GM21526 (cell line): ENCODE measurements around the gene HCN2.
A peak's percentile ranks its signal among the peaks of the same experiment; 100 is the strongest.

Experiments
- ATAC-seq: cut with Tn5 transposase; IDR thresholded peaks from one replicate; pipeline ENCODE4 v1.9.1; 2021; ENCODE audit warnings: moderate library complexity; ENCODE audit not compliant: unreplicated experiment, low FRiP score

Gene HCN2

GRCh38 chr19:570937-571565, 18.6 kb upstream of the HCN2 start:
- ATAC-seq = no peak

GRCh38 chr19:571566-571974, 18.1 kb upstream of the HCN2 start:
- ATAC-seq = no peak

- ATAC-seq = peak; percentile 68
Observed at GRCh38 chr19:572140-572742, 17.4 kb upstream of the HCN2 start, which contains the start of gene BSG. Gene BSG (plus strand): TSS chr19:572596. CDS start chr19:572635, 39 bp downstream.

DNA sequence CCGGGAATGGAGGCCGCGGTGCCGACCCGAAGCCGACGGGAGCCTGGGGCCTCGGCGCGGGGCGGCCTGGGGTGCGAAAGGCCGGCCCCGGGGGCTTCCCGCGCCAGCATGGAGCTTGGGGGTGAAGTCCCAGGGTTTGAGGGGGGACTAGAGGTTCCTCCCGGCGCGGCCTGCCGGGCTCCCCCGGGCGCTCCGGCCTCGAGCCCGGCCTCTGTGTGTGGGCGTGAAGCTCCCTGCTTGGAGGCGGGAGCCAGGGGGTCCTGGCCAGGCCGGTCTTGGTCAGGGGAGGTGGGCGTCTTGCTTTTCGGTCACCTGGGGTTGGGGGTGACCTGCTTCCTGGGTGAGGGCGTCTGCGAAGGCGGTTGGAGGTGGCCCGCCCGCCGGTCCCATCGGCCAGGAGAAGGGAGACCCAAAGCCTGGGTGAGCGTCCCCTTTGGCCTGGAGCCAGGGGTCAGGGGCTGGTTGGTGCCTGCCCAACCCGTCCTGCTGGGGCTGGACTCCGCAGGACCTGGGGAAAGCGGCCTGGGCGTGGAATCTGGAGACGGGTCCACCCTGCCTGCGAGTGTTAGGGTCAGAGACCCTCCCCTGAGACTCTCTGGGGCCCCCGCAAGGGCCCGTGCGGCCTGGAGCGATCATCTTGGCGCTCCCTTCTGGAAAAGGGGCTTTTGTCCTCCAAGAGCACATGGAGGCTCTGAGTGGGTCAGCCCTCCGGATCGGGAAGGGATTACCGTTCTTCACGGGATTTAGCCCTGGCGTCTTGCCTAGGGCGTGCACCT, 16.8 kb upstream of the HCN2 start:
- peak; percentile 22 for ATAC-seq

DNA sequence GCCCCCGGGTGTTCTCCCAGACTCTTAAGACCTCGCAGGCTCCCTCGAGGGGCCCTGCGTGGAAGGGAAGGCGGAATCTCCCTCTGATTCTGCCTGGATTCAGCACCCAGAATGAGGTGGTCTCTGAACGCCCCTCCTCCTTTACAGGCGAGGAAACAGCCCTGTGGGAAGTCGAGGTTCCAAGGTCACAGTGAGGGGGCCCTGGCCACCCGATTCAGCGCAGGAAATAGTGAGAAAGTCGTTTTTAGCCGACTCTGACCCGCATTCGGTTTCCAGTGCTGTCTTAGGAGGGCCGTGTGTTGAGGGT, 16.2 kb upstream of the HCN2 start:
- no peak for ATAC-seq

DNA sequence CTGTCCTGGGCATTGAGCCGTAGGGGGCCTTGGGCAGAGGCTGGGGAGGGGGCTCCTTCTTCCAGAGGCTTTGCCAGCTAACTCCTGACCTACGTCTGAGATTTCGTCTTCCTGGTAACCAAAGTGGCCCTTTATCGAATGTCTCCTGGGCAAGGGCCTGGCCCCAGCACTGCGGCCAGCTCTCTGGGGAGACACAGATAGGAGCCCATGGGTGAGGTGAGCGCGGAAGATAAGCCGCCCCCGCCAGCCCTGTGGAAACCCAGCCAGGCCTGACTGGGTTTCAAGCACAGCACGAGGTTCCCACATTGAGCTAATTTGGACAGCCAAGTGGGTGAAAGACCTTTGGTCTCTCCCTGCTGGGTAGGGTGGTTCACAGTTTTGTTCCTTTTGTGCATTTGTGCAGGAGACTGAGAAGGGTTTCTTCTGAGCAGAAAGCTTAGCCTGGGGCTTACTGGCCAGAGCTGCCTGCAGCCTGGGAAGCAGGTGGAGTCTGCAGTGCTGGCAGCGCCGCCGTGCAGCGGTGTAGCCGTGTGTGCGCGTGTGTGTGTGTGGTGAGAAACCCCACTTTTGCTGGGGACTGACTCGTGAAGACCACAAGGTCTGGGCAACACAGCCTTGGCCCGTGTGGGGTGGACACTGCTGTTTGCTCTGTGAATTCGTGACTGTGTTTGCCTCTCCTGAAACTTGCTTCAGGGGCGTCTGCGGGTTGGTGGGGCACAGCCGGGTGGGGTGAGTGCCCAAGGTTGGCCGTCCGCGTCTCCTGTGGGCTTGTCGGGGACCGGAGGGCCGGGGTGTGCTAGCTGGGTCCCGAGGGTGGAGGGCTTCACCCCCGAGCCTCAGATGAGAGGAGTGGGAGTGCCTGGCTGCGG, 14.8 kb upstream of the HCN2 start:
- no peak for ATAC-seq

- ATAC-seq = no peak
Observed at GRCh38 chr19:575527-576506, 13.9 kb upstream of the HCN2 start.

DNA sequence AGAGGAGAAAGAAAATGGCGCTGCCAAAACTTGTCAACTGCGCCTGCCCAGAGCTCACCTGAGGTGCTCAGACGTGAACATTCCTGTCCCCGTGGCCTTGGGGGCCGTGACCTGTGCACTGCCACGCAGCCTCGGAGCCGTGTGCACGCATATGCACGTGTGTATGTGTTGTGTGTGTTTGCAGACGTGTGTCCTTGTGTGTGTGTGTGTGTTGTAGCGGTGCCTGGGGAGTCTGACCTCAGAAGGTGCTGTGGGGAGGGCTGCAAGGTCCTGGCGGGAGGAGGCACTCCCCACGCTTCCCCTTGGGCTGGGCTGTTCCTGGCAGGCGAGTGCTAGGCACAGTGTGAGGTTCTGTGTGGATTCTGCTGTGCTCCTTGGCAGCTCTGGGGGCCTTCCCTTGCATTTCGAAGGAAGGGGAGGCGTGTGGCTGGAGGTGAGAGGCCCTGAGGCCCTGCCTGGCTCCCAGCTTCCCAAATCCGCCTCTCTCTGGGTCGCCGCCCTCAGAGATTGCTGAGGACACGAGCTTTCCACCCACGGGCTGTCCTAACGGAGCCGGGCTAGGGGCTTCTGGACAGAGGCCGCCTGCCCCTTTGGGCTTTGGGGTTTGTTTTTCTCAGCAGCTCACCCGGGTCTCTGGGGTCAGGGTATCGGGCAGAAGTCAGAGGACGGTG, 12.8 kb upstream of the HCN2 start:
- no peak for ATAC-seq

GRCh38 chr19:577439-578392, 12.0 kb upstream of the HCN2 start:
- no peak for ATAC-seq

GRCh38 chr19:579111-579841, 10.4 kb upstream of the HCN2 start:
- ATAC-seq = no peak

- no peak for ATAC-seq
Observed at GRCh38 chr19:579842-580155, 9.9 kb upstream of the HCN2 start.

DNA sequence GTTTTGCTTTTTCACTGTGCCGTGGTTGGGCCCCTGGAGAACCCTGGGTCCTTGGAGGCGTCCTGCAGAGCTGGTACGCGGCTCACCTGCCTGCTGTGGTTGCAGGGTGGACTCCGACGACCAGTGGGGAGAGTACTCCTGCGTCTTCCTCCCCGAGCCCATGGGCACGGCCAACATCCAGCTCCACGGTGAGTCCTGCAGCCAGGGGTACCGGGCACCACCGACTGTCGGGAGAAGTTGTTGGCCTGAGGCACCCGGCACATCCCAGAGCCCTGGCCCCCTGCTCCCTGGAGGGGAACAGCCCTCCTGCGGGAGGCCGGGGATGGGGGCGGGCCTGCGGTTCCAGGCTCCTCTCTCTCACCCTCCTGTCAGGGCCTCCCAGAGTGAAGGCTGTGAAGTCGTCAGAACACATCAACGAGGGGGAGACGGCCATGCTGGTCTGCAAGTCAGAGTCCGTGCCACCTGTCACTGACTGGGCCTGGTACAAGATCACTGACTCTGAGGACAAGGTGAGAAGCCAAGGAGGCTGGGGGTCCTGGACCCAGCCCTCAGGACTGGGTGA, 9.3 kb upstream of the HCN2 start:
- no peak for ATAC-seq

GRCh38 chr19:581399-582111, 8.1 kb upstream of the HCN2 start:
- no peak for ATAC-seq

- no peak for ATAC-seq
Observed at GRCh38 chr19:582497-583197, 7.0 kb upstream of the HCN2 start.

DNA sequence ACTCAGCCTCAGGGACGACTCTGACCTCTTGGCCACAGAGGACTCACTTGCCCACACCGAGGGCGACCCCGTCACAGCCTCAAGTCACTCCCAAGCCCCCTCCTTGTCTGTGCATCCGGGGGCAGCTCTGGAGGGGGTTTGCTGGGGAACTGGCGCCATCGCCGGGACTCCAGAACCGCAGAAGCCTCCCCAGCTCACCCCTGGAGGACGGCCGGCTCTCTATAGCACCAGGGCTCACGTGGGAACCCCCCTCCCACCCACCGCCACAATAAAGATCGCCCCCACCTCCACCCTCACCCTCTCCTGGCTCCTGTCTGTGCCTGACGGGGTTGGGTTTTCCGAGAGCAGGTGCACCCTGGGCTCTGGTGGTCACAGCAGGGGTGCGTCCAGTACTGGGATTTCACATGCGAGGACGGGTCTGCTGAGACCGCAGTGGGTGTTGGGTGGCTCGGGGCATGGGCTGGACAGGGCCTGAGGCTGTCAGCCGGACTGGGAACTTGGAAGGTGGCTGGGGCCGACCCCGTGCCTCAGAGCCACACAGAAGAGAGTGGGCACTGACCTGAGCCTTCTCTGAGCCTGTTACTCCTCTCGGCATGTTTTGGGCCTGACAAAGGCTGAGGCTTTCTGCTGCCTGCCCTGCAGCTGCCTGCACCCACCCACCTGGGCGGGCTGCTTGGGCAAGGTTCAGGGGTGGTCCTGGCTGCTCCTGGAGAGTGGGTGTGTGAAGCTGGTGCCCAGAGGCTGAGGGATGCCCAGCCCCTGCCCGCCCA, 6.3 kb upstream of the HCN2 start:
- ATAC-seq = no peak

- no peak for ATAC-seq
Observed at GRCh38 chr19:583968-584239, 5.8 kb upstream of the HCN2 start.
